ENCODE results near the gene ERVK3-1.
A peak's percentile ranks its signal among the peaks of the same experiment; 100 is the strongest.

Gene ERVK3-1

DNA sequence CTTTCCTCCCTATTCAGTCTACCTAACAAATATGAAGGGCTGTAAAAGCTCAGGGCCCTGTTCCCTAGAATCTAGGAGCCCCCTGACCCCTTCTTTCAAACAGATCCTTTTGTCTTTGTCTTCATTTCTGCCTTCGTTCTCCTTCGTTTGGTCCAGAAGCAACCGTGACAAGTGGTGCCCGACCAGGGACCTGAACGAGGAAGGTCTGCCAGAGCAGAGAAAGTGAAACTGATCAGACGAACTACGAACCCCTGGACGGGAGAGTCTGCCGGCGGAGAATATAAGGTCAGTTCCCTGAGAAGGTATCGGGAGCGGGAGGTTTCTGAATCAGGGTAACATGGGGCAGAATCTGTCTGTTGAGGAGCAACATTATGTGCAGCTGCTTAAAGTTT is 751 bp downstream of the ERVK3-1 start:
- DNase-seq, result no peak

DNA sequence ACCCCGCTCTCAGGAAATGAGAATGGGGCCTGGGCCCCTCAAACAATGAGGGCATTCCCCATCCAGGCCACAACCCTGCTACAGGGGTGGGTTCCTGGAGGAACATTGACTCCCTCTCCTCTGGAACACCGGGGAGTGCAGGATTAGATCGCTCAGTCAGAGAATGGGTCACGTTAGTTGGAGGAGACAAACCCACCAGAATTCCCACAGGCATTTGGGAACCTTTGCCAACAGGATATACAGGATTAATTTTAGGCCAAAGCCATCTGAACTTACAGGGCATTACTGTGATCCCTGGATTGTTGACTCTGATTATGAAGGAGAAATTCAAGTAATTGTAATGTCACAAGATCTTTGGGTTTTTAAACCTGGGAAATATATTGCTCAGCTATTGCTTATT is 2.6 kb downstream of the ERVK3-1 start:
- DNase-seq, result no peak

DNA sequence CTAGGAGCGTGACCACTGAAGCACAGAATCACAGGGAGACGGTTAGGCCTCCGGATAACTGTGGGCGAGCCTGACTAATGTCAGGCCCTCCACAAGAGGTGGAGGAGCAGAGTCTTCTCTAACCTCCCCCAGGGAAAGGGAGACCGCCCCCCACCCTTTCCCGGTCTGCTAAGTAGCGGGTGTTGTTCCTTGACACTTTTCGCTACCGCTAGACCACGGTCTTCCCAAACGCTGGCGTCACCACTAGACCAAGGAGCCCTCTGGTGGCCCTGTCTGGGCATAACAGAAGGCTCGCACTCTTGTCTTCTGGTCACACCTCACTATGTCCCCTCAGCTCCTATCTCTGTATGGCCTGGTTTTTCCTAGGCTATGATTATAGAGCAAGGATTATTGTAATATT is 5.5 kb downstream of the ERVK3-1 start:
- peak in 1 of 2 experiments; percentile 38 for DNase-seq

DNA sequence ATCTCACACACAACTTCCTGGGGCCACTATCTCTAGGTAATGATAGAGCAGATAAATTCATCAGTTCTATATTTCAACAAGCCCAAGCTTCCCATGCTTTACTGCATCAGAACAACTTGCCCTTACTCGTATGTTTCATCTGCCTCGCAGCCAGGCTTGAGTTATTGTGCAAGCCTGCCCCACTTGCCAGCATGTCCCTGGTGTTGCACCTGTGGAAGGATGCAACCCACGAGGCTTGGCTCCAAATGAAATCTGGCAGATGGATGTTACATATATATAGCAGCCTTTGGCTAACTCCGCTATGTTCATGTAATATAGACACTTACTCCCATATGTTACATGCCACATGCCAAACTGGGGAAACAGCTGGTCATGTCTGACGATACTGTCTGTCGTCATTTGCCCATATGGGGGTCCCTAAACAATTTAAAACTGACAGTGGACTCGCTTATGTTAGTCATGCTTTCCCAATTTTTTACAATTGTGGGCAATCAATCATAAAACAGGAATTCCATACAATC is 6.2 kb downstream of the ERVK3-1 start:
- DNase-seq, result no peak

DNA sequence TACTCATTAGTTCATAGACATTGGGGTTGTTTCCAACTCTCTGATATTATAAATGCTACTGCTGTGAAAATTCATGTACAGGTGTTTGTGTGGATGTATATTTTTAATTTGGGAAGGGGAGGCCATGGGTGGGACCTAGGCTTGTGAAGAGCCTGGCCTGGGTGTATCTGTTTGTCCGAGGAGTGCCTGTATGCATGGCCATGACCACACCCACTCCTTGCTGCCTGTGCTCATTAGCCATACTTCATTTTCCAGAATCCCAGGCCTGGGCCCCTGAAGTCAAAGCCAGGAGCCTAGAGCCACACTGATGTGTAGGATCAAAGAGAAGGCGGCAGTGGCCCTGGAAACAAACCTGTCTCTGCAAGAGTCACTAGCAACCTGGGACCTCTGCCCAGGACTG is 10.4 kb downstream of the ERVK3-1 start:
- DNase-seq, result no peak

DNA sequence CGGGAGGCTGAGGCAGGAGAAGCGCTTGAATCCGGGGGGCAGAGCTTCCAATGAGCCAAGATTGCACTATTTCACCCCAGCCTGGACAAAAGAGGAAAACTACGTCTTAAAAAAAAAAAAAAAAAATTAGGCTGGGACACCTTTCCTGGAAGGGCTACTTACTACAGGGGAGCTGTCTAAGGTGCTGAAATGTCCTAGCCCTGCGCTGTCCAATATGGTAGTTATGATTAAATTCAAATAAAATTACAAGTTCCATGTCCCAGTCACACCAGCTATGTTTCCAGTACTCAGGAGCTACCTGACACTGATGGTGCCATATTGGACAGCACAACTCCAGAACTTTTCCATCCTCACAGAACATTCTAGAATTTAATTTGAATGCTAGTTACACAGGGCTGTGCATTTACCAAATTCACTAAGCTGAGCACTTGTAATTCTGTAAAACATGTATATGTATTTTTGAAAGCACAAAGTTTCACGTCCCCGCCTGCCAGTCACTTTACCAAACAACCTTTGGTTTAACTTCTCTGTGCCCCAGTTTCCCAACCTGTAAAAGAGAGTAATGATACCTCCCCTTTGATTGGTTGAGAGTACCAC is 12.4 kb downstream of the ERVK3-1 start:
- DNase-seq, result no peak

DNA sequence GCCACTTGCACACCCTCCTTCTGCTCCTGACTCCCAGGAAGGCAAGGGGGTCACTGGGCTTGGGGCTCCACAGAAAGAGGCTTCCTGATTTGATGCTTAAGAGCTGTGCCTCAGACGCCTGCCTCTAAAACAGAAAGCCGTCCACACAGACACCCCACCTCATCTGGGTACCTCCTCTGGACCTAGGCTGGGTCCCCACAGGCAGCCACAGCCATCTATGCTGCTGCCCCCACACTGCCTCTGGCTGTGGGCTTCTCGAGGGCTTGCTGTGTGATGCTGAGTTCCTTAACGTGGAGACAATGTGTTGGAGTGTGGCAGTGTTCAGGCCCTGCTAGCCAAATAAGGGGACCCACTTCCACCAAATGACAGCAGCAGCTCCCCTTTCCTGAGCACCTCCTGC is 13.1 kb downstream of the ERVK3-1 start:
- DNase-seq, result no peak

DNA sequence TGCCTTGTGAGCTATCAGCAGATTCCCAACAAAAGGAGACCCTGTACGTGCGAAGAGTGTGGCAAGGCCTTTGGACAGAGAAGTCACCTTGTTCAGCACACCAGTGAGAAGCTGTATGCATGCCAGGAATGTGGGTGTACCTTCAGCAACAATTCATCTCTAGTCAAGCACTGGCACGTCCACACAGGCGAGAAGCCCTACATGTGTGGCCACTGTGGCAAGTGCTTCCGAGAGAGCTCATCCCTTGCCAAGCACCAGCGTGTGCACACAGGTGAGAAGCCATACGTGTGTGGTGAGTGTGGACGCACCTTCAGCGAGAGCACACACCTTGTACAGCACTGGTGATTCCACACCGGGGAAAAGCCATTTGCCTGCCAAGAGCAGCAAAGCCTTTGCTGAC is 14.1 kb downstream of the ERVK3-1 start:
- no peak for DNase-seq

DNA sequence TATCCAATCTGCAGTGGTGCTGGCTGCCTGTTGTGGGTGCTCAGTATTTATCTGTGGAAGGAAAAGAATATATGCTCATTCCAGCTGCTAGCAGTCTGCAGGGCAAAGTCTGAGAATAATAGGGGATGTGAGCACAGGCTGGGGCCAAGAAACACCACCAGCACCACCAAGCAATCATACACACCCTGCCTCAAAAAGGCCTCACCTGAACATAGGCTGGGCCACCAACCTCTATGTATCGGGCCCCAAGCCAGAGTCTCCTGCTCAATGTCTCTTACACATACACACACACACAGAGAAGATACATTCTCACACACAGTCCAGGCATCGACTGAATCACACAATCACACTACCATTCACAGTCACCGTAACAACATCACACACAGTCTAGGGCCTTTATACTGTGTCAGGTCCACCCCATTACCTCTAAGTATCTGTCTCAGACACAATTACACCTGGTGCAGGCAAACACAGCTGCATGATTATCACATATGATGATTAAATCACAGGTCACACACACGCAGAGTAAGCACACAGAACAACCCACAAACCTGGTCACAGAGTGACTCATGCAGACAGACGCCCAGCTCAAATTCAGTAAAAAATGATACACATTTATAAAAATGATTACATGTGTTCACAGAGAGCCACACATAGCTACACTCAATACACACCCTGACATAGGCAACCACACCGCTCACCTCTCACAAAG is 20.3 kb downstream of the ERVK3-1 start:
- DNase-seq, result no peak

DNA sequence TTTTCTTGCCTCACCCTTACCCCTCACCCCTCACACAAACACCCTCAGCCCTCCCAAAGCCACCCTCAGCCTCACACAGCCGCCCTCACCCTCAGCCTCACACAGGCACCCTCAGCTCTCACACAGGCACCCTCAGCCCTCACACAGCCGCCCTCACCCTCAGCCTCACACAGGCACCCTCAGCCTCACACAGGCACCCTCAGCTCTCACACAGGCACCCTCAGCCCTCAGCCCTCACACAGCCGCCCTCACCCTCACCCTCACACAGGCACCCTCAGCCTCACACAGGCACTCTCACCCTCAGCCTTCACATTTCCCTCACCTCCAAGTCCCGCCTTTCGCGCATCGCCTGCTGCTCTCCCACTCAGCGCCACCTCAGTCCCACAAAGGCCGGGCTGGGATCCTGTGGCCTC is 21.3 kb downstream of the ERVK3-1 start:
- DNase-seq, result no peak

DNA sequence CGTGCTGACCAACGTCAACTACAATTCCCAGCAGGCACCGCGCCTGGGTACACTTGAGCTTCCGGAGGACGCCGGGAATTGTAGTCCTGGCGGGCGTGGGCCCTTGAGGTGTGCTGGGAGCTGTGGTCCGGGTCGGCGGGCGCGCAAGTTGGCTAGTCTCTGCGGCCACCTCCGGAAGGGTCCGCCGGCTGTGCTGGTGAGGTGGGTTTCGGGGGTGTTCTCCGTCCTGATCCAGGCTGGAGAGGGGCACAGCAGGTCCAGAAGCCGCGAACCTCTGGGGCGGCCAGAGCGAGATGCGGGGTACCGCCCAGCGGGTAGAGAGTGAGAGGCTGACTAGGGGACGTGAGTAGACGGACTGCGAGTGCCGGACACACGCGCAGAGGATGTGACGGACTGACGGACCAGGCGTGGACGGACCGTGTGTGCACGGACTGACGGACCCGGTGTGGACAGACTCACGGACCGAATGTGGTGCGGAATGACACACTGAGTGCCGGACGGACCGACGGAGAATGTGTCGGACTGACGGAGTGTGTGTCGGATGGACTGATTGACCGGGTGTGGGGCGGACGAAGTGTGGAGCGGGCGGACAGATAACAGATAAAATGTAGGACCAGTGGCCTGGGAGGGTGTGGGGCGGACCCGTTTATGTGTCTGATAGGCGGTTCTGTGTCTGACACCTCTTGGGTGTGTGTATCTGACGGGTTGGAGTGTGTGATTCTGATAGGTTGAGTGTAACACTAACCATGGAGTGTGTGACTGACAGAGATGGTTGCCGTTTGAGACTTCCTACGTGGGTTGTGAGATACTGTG is 21.9 kb downstream of the ERVK3-1 start, which contains the start of gene ZSCAN22:
TSS of gene ZSCAN22 (plus strand) at position 81 of the 813 bp plus-strand sequence. CDS start 7,809 bp downstream, outside the sequence.
- peak; percentile 94 for DNase-seq

DNA sequence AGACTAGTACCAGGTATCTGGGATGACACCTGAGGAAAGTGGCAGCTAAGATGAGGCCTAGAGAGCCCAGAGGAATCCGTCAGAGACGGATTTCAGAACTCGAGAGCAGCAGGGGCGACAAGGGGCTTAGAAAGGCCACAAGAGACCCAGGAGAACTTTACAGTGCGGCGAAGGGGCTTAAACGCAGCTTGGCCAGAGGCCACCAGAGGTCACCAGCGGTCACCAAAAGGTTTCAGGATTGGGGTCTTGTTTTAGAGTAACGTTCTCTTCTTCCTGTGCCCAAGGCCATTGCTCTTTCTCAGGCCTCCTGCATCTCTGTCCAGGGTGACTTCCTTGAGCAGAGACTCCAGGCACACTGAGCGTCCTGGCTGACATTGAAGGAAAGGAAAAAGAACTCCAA is 23.8 kb downstream of the ERVK3-1 start:
- peak; percentile 47 to 49 for DNase-seq

DNA sequence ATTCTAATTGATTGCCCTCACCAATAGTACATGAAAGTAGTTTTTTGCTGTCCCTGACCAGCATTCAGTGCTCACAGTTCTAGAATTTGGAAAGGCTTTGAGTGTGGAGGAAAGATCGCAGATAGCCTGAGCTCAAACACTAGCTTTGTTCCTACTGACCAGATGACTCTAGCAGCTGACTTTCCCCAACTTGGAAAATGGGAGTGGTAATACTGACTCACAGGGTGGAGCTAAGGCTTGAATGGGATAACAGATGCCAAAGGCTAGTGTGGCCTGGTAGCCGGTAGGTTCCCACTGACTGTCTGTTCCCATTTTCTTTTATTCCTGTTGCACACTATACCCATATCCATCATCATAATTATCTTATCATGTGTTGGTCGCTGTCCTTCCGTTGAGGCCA is 25.3 kb downstream of the ERVK3-1 start:
- no peak for DNase-seq

DNA sequence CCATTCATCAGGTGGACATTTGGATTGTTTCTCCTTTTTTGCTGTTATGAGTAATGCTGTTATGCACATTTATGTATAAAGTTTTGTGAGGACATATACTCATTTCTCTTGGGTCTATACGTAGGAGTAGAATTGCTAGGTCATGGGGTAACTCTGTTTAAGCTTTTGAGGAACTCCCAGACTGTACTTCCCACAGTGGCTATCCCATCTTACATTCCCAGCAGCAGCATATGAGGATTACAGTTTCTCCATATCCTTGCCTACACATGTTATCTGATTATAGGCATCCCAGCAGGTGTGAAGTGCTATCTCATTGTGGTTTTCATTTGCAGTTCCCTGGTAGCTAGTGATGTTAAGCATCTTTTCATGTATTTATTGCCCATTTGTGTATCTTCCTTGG is 27.5 kb downstream of the ERVK3-1 start:
- no peak for DNase-seq

DNA sequence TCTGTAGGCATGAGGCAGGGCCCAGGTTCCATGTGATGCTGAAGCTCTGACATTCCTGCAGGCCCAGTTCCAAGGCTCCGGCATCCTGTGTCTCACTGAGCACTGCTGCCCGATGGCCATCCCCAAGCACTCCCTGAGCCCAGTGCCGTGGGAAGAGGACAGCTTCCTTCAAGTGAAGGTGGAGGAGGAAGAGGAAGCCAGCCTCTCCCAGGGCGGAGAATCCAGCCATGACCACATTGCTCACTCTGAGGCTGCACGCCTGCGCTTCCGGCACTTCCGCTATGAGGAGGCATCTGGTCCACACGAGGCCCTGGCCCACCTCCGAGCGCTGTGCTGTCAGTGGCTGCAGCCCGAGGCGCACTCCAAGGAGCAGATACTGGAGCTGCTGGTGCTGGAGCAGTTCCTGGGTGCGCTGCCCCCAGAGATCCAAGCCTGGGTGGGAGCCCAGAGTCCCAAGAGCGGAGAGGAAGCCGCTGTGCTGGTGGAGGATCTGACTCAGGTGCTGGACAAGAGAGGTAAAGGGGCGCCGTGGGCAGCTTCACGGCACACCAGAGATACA is 29.6 kb downstream of the ERVK3-1 start:
- no peak for DNase-seq

DNA sequence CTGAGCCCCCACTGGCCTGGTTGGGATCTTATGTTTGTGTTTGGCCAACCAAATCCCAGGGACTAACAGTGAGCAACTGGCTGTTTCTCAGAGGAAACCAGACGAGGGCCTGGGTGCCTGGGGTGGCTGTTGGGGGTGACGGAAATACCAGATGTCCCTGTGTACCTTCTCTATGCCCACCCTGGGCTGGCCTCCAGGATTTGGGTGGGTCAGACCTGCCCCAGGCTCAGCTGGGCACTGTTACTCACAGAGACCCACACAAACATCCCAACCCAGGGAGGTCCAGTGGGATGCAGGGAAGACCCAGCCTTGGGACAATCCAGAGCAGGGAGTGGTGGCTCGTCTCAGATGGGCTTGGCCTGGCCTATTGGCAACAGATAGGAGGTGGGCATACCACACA is 30.5 kb downstream of the ERVK3-1 start:
- no peak for DNase-seq

DNA sequence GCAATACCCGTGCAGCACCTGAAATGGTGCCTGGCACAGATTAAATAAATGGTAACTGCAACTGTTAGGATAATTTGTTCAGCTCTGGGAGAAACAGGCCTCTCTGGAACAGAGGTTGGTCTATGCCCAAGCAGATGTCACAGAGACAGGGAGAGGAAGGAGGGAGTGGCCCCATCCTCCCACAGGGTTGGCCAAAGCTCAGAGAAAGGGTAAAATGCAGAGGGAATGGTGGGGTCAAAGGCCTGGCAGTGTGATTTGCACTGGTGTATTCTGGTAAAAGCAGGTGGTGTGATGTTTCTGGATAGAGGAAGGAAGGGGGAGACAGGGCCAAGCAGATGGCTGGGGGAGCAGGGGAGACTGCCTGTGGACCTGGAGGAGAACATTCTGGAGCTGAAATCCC is 31.0 kb downstream of the ERVK3-1 start:
- no peak for DNase-seq

DNA sequence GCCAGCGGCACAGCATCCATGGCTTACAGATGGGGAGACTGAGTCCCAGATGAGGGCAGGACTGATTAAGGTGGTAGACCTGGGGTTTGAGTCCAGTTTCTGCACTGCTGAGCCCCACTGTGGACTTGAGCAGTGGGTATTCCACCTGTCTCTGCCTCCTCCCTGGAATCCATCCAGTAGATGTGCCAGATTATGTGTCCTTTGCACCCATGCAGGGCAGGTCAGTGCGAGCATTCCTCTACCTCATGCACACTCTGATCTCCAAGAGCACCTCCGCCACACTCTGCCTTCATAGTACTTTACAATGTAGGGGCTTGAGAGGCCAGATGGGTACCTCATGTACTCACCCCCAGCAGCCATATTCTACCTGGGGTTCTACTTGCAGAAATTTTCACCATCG is 31.6 kb downstream of the ERVK3-1 start:
- no peak for DNase-seq

DNA sequence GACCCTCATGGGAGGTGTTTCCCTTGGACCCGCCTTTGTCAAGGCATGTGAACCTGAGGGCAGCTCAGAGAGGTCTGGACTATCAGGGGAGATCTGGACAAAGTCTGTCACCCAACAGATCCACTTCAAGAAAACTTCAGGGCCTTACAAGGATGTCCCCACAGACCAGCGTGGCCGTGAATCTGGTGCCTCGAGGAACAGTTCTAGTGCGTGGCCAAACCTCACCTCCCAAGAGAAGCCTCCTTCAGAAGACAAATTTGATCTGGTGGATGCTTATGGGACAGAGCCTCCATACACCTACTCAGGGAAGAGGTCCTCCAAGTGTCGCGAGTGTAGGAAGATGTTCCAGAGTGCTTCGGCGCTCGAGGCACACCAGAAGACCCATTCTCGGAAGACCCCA is 33.2 kb downstream of the ERVK3-1 start:
- DNase-seq, result no peak

DNA sequence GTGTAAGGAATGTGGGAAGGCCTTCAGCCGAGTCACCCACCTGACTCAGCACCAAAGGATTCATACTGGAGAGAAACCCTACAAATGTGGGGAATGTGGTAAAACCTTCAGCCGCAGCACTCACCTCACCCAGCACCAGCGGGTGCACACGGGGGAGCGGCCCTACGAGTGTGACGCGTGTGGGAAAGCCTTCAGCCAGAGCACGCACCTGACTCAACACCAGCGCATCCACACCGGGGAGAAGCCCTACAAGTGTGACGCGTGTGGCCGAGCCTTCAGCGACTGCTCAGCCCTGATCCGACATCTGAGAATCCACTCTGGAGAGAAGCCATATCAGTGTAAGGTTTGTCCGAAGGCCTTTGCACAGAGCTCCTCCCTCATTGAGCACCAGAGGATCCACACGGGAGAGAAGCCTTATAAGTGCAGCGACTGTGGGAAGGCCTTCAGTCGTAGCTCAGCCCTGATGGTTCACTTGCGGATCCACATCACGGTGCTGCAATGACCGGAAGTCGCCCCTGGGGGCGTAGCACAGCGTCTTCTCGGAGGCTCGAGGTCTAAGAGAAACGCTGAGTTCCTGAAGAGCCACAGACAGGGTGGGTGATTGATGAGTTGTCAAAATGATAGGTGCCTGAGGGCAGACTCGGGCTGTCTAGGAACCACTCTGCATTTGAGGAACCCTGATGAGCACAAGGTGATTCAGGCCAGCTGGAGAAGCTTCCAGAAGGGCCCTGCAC is 33.8 kb downstream of the ERVK3-1 start:
- DNase-seq, result no peak

DNA sequence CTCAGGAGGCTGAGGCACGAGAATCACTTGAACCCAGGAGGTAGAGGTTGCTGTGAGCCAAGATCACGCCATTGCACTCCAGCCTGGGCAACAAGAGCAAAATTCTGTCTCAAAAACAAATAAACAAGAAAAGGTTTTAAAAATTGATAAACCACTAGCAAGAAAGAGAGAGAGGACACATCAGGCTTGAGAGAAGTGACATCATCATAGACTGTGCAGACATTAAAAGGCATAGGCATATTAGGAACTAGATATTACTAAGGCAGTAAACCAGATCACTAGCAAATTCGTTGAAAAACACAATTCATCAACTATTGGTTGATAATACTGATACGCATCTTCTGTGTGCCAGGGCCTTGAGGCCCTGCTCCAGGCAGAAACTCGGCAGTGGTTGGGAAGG is 40.4 kb downstream of the ERVK3-1 start:
- no peak for DNase-seq

Measured in activated T-cell treated with anti-CD3 and anti-CD28 coated beads, Interleukin-2, amount 50 U/mL, for 48 hours (primary cell).